RWPE2 (cell line): ENCODE data around the gene RUSC2.
"Not testable (repeated sequence)": the region's sequence is repeated elsewhere in the genome, so short reads cannot be mapped to it uniquely, and the experiment has no call there.

Source experiments
- ATAC-seq: fragments of 200-7000 bp; cut with Tn5 transposase; 3 replicates; pipeline ENCODE4 v1.9.1; 2021; ENCODE audit warnings: low read depth
- DNase-seq: peaks from one replicate; pipeline ENCODE4 v3.0.0-alpha.2; 2020; ENCODE audit warnings: low spot score
- H3K27ac ChIP-seq: fragments of 450-650 bp; 2 replicates; pipeline ENCODE4 v1.5.1; 2017; ENCODE audit warnings: mild to moderate bottlenecking; ENCODE audit not compliant: poor library complexity, severe bottlenecking
- H3K27me3 ChIP-seq: fragments of 250-450 bp; sonication (Bioruptor Pico); 2 replicates; pipeline ENCODE4 v1.5.1; 2021; ENCODE audit warnings: mild to moderate bottlenecking, moderate library complexity; ENCODE audit not compliant: insufficient read depth, poor library complexity, severe bottlenecking
- H3K36me3 ChIP-seq: fragments of 250-450 bp; sonication (Bioruptor Pico); 2 replicates; pipeline ENCODE4 v1.5.1; 2020; ENCODE audit warnings: low read depth, mild to moderate bottlenecking, moderate library complexity
- H3K4me1 ChIP-seq: fragments of 250-450 bp; sonication (Bioruptor Pico); 2 replicates; pipeline ENCODE4 v1.5.1; 2021; ENCODE audit warnings: mild to moderate bottlenecking, moderate library complexity; ENCODE audit not compliant: insufficient read depth, poor library complexity, severe bottlenecking
- H3K4me3 ChIP-seq: fragments of 250-450 bp; sonication (Bioruptor Pico); 2 replicates; pipeline ENCODE4 v1.5.1; 2021; ENCODE audit warnings: mild to moderate bottlenecking, moderate library complexity; ENCODE audit not compliant: severe bottlenecking
- H3K9me3 ChIP-seq: fragments of 250-450 bp; sonication (Bioruptor Pico); 2 replicates; pipeline ENCODE4 v1.5.1; 2021; ENCODE audit warnings: mild to moderate bottlenecking, moderate library complexity; ENCODE audit not compliant: severe bottlenecking
- TF ChIP-seq, protein P1 (sequence below): fragments of 450-650 bp; IDR thresholded peaks from one replicate; pipeline ENCODE4 v1.5.1; 2017; ENCODE audit warnings: mild to moderate bottlenecking, moderate library complexity; ENCODE audit not compliant: poor library complexity, severe bottlenecking

Gene RUSC2

DNA sequence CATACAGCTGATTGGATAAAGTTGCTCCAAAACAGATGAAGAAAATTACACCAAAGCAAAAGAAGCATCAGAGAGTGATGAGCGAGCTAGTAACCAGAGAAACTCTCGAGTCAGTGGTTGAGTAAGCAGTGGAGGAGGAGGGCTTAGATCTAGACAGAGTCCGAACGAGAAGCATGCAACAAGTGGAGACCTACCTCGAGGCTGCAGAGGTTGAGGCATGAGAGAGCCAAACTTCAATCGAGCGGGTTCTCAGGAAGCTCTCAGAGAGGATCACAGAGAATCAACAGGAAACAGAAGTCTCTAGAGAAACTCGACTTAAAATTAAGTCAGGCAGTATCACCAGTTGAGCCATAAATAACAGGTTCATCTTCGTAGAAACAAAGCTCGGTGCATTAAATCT lies 6.1 kb downstream of the RUSC2 start:
- ATAC-seq (no peak), DNase-seq (no peak)
- H3K27me3 ChIP-seq = no peaks in the 10 kb centered on the region
- H3K9me3 ChIP-seq = no peaks in the 10 kb centered on the region
- H3K27ac ChIP-seq = no peak overlapping the region
- peaks cover 31% of the 10 kb centered on the region for H3K36me3 ChIP-seq
- no peak overlapping the region for H3K4me3 ChIP-seq
- peaks cover 12% of the 10 kb centered on the region for H3K4me1 ChIP-seq
- TF ChIP-seq, protein P1, sequence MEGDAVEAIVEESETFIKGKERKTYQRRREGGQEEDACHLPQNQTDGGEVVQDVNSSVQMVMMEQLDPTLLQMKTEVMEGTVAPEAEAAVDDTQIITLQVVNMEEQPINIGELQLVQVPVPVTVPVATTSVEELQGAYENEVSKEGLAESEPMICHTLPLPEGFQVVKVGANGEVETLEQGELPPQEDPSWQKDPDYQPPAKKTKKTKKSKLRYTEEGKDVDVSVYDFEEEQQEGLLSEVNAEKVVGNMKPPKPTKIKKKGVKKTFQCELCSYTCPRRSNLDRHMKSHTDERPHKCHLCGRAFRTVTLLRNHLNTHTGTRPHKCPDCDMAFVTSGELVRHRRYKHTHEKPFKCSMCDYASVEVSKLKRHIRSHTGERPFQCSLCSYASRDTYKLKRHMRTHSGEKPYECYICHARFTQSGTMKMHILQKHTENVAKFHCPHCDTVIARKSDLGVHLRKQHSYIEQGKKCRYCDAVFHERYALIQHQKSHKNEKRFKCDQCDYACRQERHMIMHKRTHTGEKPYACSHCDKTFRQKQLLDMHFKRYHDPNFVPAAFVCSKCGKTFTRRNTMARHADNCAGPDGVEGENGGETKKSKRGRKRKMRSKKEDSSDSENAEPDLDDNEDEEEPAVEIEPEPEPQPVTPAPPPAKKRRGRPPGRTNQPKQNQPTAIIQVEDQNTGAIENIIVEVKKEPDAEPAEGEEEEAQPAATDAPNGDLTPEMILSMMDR = no peak

DNA sequence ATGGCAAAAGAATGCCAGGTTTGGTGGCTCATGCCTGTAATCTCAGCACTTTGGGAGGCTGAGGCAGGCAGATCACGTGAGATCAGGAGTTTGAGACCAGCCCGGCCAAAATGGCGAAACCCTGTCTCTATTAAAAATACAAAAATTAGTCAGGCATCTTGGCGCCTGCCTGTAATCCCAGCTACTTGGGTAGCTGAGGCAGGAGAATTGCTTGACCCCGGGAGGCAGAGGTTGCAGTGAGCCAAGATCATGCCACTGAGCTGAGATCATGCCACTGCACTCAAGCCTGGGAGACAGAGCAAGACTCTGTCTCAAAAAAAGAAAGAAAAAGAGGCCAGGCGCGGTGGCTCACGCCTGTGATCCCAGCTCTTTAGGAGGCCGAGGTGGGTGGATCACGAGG lies 8.3 kb downstream of the RUSC2 start:
- not testable (repeated sequence) for H3K27ac ChIP-seq, H3K9me3 ChIP-seq, DNase-seq, H3K27me3 ChIP-seq, H3K4me3 ChIP-seq, ATAC-seq, H3K4me1 ChIP-seq
- peaks cover 23% of the 10 kb centered on the region for H3K36me3 ChIP-seq

DNA sequence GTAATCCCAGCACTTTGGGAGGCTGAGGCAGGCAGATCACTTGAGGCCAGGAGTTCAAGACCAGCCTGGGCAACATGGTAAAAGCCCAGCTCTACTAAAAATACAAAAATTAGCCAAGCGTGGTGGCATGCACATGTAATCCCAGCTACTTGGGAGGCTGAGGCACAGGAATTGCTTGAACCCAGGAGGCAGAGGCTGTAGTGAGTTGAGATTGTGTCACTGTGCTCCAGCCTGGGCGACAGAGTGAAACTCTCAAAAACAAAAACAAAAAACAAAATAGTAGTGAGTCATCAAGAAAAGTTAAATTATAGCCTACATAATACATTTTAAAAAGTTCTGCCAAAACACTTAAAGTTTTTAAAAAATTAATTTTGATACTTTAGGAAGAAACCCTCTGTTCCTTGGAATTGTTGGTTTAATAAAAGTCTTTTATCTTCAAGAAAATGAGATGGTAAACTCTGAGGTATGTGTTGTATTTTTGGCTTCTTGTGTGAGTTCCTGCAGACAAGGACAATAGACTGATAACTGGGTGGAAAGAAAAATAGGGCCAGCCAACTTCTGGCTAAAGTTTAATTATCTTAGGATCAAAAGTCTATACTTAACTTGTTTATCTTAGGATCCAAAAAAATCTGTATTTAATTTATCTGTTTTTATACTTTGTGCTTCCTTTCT lies 9.3 kb downstream of the RUSC2 start:
- Histone ChIP-seq H3K36me3 (peaks cover 15% of the 10 kb centered on the region), H3K4me1 (peaks cover 7% of the 10 kb centered on the region), H3K27me3 (no peaks in the 10 kb centered on the region), H3K4me3 (no peak overlapping the region), H3K27ac (no peak overlapping the region), H3K9me3 (peaks cover 2% of the 10 kb centered on the region)
- DNase-seq = no peak
- no peak for ATAC-seq
- TF ChIP-seq, protein P1 = no peak

DNA sequence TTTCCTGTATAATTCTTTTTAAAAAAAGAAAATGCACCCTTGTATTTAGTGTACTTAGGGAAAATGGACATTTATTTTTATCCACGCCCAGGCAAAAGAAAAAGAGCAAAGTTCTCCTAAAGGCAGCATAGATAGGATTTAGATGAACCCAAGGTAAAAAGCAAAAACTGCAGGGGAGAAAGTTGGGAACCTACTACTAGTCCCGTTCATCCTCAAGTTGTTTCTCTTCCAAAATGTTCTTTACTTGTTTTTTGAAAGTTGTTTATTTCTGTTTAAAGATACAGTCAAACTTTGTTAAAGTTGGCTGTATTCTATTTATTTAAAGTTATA lies 9.8 kb downstream of the RUSC2 start:
- H3K27me3 ChIP-seq = no peaks in the 10 kb centered on the region
- no peak for DNase-seq
- peaks cover 2% of the 10 kb centered on the region for H3K9me3 ChIP-seq
- H3K4me3 ChIP-seq = no peak overlapping the region
- TF ChIP-seq, protein P1 = no peak
- H3K27ac ChIP-seq = no peak overlapping the region
- peaks cover 12% of the 10 kb centered on the region for H3K36me3 ChIP-seq
- H3K4me1 ChIP-seq = peaks cover 7% of the 10 kb centered on the region
- ATAC-seq = no peak

DNA sequence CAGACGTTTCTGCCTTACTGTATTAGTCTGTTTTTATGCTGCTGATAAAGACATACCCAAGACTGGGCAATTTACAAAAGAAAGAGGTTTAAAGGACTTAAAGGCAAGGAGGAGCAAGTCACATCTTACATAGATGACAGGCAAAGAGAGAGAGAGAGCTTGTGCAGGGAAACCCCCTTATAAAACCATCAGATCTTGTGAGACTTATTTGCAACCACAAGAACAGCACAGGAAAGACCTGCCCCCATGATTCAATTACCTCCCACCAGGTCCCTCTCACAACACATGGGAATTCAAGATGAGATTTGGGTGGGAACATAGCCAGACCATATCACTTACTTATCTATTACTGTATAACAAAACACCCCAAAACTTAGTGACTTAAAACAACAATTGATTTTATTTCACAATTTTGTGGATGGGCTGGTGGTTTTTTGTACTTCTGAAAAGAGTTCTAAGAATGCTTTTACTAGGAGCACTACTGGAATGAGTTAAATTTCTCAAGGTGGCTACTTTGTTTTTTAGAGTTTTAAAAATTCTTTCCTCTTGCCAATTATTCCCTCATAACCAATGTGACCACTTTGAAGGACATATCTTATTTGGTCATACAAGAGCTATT lies 10.3 kb downstream of the RUSC2 start:
- peaks cover 13% of the 10 kb centered on the region for H3K36me3 ChIP-seq
- DNase-seq (no peak), ATAC-seq (no peak)
- TF ChIP-seq, protein P1 = no peak
- no peak overlapping the region for H3K4me3 ChIP-seq
- peaks cover 7% of the 10 kb centered on the region for H3K4me1 ChIP-seq
- H3K27me3 ChIP-seq = no peaks in the 10 kb centered on the region
- H3K9me3 ChIP-seq = peaks cover 2% of the 10 kb centered on the region
- H3K27ac ChIP-seq = no peak overlapping the region
